WERI-Rb-1 (cell line): Measurements from ENCODE around the gene ACER1.

Experiments
- DNase-seq: peaks from one replicate; pipeline ENCODE4 v3.0.0-alpha.2; 2020
- H3K27ac ChIP-seq: fragments of 250-450 bp; sonication (Bioruptor Pico); 2 replicates; pipeline ENCODE4 v1.5.1; 2020; ENCODE audit warnings: mild to moderate bottlenecking, moderate library complexity
- H3K27me3 ChIP-seq: fragments of 250-450 bp; sonication (Bioruptor Pico); 2 replicates; pipeline ENCODE4 v1.5.1; 2021; ENCODE audit warnings: mild to moderate bottlenecking, low read depth, moderate library complexity; ENCODE audit not compliant: insufficient read depth, severe bottlenecking
- H3K36me3 ChIP-seq: fragments of 250-450 bp; sonication (Bioruptor Pico); 2 replicates; pipeline ENCODE4 v1.5.1; 2020; ENCODE audit warnings: mild to moderate bottlenecking, moderate library complexity
- H3K4me3 ChIP-seq: 2 replicates; pipeline ENCODE4 v1.5.1; 2011; ENCODE audit warnings: low read depth, mild to moderate bottlenecking, control low read depth, low read length
- H3K9me3 ChIP-seq: fragments of 250-450 bp; sonication (Bioruptor Pico); 2 replicates; pipeline ENCODE4 v1.5.1; 2021; ENCODE audit warnings: mild to moderate bottlenecking, moderate library complexity; ENCODE audit not compliant: severe bottlenecking
- TF ChIP-seq, protein P1 (sequence below): IDR thresholded peaks from 2 replicates; pipeline ENCODE4 v1.5.1; 2011; ENCODE audit warnings: low read depth, mild to moderate bottlenecking, control low read depth, inconsistent platforms, low read length

The ACER1 gene

DNA sequence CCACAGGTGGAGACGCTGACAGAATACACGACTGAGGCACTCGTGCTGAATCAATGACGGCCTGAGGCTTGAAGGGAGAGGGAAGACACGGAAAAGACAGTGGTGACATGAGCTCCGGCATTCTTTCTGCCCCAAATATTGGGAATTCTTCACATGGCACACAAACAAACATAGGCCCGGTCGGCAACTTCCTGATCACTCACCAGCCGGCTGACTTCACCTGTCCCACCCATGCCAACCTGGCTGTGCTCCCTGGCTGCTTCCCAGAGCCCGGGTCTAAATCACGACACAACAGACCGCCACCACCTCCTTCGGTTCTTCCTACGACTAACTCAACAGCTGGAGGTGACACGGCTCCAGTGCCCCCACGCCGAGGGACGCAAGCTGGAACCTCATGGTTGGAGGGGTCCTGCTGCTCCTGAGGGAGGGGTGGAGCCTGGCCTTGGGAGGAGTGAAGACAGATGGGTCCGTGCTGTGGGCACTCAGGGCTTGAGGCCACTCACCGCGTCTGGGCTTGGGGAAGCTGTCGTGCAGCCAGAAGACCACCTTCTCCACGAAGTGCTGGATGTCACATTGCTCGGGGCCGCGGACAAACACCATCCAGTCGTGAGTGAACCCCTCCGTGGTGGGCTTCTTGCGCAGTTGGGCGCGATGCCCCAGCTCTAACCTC lies 63.2 kb downstream of the ACER1 start:
- Histone ChIP-seq H3K9me3 (no peaks in the 10 kb centered on the region), H3K27ac (peak overlapping the region; percentile 92), H3K4me3 (no peak overlapping the region), H3K27me3 (no peaks in the 10 kb centered on the region), H3K36me3 (peaks cover 61% of the 10 kb centered on the region)
- peak; percentile 33 for DNase-seq
- TF ChIP-seq, protein P1, sequence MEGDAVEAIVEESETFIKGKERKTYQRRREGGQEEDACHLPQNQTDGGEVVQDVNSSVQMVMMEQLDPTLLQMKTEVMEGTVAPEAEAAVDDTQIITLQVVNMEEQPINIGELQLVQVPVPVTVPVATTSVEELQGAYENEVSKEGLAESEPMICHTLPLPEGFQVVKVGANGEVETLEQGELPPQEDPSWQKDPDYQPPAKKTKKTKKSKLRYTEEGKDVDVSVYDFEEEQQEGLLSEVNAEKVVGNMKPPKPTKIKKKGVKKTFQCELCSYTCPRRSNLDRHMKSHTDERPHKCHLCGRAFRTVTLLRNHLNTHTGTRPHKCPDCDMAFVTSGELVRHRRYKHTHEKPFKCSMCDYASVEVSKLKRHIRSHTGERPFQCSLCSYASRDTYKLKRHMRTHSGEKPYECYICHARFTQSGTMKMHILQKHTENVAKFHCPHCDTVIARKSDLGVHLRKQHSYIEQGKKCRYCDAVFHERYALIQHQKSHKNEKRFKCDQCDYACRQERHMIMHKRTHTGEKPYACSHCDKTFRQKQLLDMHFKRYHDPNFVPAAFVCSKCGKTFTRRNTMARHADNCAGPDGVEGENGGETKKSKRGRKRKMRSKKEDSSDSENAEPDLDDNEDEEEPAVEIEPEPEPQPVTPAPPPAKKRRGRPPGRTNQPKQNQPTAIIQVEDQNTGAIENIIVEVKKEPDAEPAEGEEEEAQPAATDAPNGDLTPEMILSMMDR = no peak

DNA sequence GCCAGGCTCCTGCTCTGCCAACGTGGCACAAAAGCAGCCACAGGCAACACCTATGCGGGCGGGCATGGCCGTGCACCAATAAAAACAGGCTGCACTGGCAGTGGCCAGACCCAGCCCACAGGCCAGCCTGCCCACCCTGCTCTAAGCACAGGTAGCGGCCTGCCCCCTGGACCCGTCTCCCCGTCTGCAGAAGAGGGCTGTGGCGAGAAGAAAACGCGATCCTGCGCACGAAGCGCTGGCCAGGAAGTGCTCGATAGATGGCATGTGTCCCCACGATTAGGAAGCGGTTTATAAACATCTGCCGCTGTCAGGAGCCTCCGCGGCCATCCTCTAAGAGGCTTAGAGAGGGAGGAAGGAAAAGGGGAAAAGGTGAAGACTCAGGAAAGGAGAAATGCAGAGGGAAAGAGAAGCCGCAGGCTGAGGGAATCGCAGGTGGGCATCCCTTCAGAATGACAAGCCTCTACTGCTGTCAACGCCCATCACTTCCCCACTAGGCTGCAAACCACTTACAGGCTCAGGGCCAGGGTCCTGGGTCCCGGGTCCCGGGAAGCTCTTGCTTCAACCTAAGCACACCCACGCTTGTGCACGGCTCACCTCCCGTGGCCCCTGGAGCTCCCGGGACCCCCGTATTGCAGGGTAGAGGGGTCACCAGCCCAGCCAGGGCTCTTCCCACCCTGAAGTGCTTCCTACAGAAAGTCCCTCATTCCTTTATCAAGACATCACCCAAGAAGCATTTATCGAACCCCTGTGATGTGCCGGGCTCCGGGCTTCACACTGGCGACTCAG lies 64.1 kb downstream of the ACER1 start:
- Histone ChIP-seq H3K27me3 (no peaks in the 10 kb centered on the region), H3K36me3 (peaks cover 58% of the 10 kb centered on the region), H3K4me3 (peak overlapping the region; percentile 5), H3K27ac (peak overlapping the region; percentile 92), H3K9me3 (no peaks in the 10 kb centered on the region)
- DNase-seq = peak; percentile 80
- TF ChIP-seq, protein P1 = peak; percentile 35; the same call in 1 of the 2 replicates

DNA sequence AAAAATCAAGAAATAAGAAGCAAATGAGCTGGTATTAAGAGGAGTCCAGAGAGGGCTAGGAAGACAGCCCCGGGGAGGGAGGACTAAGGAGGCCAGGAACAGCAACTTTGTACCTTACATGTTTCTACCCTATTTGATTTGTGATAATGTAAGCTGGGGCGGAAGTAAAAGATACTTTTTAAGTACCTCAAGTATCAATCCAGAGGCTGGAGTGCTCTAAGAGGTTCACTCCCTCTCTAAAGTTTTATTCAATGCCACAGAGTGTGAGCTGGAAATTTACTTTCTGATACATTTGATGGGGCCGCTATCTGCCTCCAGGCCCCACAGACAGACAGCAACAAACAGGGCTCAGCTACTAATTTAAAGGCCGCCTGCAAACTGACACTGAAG lies 65.0 kb downstream of the ACER1 start:
- Histone ChIP-seq H3K27me3 (no peaks in the 10 kb centered on the region), H3K27ac (peak overlapping the region; percentile 44; the same call in 1 of the 2 replicates), H3K9me3 (no peaks in the 10 kb centered on the region), H3K36me3 (peaks cover 57% of the 10 kb centered on the region), H3K4me3 (no peak overlapping the region)
- DNase-seq = no peak
- TF ChIP-seq, protein P1 = no peak

DNA sequence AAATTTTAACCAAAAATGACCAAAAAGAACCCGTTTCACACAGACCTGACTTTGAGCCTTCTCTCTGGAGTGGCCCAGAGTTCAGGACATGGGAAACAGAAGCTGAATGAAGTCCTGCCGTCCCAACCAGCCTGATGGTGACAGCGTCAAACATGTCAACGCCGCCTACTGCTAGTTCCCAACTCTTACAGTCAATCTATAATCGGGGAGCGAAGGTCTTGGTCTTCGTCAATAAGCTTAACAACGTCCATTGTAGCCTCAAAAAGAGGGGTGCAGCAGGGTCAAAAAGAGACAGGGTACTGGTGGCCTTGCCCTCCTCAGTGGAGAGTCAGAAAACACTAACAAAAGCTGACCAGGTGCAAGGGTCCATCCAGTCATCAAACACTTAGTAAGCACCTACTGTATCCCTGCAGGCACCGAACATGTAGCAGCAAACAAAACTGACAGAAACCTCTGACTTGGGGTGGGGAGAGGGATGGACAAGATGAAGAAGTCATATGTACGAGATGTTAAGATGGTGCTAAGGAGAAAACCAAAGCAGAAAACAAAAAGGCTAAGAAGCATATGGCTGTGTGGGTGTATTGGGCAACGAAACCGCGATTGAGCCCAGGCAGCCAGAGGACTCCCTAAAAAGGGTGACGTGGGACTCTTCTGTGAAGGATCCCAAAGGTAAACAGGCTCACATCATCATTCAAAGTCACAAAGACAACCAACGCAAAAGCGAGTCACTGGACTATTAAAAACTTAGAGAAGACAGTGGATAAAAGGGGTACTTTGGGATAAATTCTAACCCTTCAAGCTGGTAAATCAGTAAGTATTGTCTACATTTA lies 65.6 kb downstream of the ACER1 start:
- no peak overlapping the region for H3K4me3 ChIP-seq
- peaks cover 63% of the 10 kb centered on the region for H3K36me3 ChIP-seq
- no peak for DNase-seq
- H3K27me3 ChIP-seq = no peaks in the 10 kb centered on the region
- no peak overlapping the region for H3K27ac ChIP-seq
- TF ChIP-seq, protein P1 = no peak
- no peaks in the 10 kb centered on the region for H3K9me3 ChIP-seq

DNA sequence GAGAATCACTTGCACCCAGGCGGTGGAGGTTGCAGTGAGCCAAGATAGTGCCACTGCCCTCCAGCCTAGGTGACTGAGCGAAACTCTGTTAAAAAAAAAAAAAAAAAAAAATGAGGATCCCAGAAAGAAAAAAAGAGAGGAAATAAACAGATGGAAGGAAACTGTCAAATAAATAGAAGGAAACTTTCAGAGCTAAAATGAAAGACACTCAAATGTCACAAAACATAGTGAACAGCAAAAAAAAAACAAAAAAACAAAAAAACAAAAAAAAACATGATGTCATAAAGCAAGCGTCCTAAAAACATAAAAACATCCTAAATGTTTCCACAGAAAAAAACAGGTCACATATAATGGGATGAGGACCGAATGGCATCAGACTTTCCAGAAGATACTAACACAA lies 68.6 kb downstream of the ACER1 start:
- no peak overlapping the region for H3K4me3 ChIP-seq
- H3K27me3 ChIP-seq = no peaks in the 10 kb centered on the region
- DNase-seq = no peak
- TF ChIP-seq, protein P1 = no peak
- peaks cover 83% of the 10 kb centered on the region for H3K36me3 ChIP-seq
- H3K27ac ChIP-seq = no peak overlapping the region
- H3K9me3 ChIP-seq = no peaks in the 10 kb centered on the region
